ENCODE results near the gene NAT16. TPM values are rescaled to one million over a fixed set of nuclear protein-coding genes. Genes with fewer than 3 reads are reported as not detected.
A peak's percentile ranks its signal among the peaks of the same experiment; 100 is the strongest.

The NAT16 gene
- total and polyA plus RNA-seq, 2 of the 8 experiments (the other 6 are each of a cell fraction or from before 2014, with no cell fraction given), result 0.26 to 0.84 TPM

- ChIA-PET POLR2A (ENCODE audit: partially characterized antibody) (interaction anchor here (0.8 to 3.8 kb wide), 18 partner anchors 8 to 142 kb away, joined by 3 to 28 read pairs (median 6); partner anchors contain the start of genes CLDN15, FIS1 and VGF), CTCF (ENCODE audit: partially characterized antibody) (interaction anchor here (0.6 to 9.0 kb wide), 10 partner anchors 12 to 1214 kb away, joined by 3 to 79 read pairs (median 9); partner anchors contain the start of genes CLDN15 and FIS1)
- H4K8ac ChIP-seq (ENCODE audit: extremely low read depth, insufficient read depth, low read length), result no peak overlapping the region; the same call in 1 of the 2 replicates
- H3K4me1 ChIP-seq (replicated peaks in 1 of 4; ENCODE audit: control insufficient read depth in 3 of 4, insufficient read depth in 4 of 4, low read length in 3 of 4), result peaks cover 0 to 11% (median 7%) of the 10 kb centered on the region in 4 experiments; a peak in 5 of 7 replicates
- no peak overlapping the region for H3K4ac ChIP-seq (replicated peaks; ENCODE audit: insufficient read length, low read depth, low read length)
- no peak overlapping the region for H2BK12ac ChIP-seq (ENCODE audit: low read depth, low read length)
- peak; percentile 63 for TF ChIP-seq KDM4A (IDR thresholded peaks at IDR 0.05; ENCODE audit: low read depth, low read length, severe bottlenecking)
- TF ChIP-seq CBX8 (IDR thresholded peaks at IDR 0.05; ENCODE audit: borderline replicate concordance, low read depth, low read length), result no peak
- peak; percentile 41 for TF ChIP-seq ASH2L (IDR thresholded peaks at IDR 0.05; ENCODE audit: low read length)
- no peak overlapping the region for H2BK5ac ChIP-seq (ENCODE audit: low read depth, low read length)
- peak overlapping the region; percentile 44 for H4K91ac ChIP-seq (replicated peaks; ENCODE audit: insufficient read length, low read length)
- no peak overlapping the region; the same call in 1 of the 2 replicates for H3K18ac ChIP-seq (ENCODE audit: extremely low read depth, low read length)
- 5% methylated on average over 33 of the region's 34 CpGs; no CpG with 5 or more reads in 1 of the 2 experiments for WGBS, 2 experiments (ENCODE audit: extremely low coverage in 1 of 2, insufficient coverage in 1 of 2, insufficient read length in 1 of 2, insufficient replicate concordance in 2 of 2, low coverage in 1 of 2, low lambda C conversion rate in 2 of 2, missing lambda C conversion rate in 1 of 2)
- H2BK20ac ChIP-seq (ENCODE audit: low read length), result no peak overlapping the region
- peaks cover 2% of the 10 kb centered on the region; the same call in 1 of the 2 replicates for H3K79me1 ChIP-seq (ENCODE audit: low read depth, low read length)
- H2AFZ ChIP-seq (ENCODE audit: low read length), result no peak overlapping the region; the same call in 1 of the 2 replicates
- H3K36me3 ChIP-seq (ENCODE audit: control insufficient read depth in 2 of 4, insufficient read depth in 4 of 4, low read length in 3 of 4), result peaks cover 0 to 4% (median 0%) of the 10 kb centered on the region in 4 experiments; a peak in 1 of 8 replicates
- DNase-seq (ENCODE audit: low read depth in 1 of 2, low spot score in 2 of 2), result no peak
- peak overlapping the region in 2 of 4 experiments; percentile 25 to 26; a peak in 4 of 7 replicates for H3K9ac ChIP-seq (replicated peaks in 1 of 4; ENCODE audit: extremely low read depth in 1 of 4, low read depth in 3 of 4, low read length in 3 of 4)
- peak overlapping the region; percentile 72 for H2BK120ac ChIP-seq (replicated peaks; ENCODE audit: low read depth, low read length)
- H3K27ac ChIP-seq (ENCODE audit: low read depth, low read length), result no peak overlapping the region
- H4K5ac ChIP-seq (ENCODE audit: insufficient read length, low read depth, low read length), result peak overlapping the region; percentile 44
- H3K27me3 ChIP-seq (replicated peaks in 1 of 4; ENCODE audit: control insufficient read depth in 3 of 4, extremely low read depth in 1 of 4, insufficient read depth in 3 of 4, low read length in 3 of 4), result no peaks in the 10 kb centered on the region
- peaks cover 17% of the 10 kb centered on the region for H3K23me2 ChIP-seq (ENCODE audit: low read depth, low read length)
- H3K56ac ChIP-seq (replicated peaks; ENCODE audit: insufficient read length, low read depth, low read length), result peak overlapping the region; percentile 14
- H3K4me2 ChIP-seq (ENCODE audit: insufficient read depth in 1 of 2, low read depth in 2 of 2, low read length in 2 of 2), result peak overlapping the region; percentile 86 to 89
- no peak overlapping the region for H3K14ac ChIP-seq (ENCODE audit: insufficient read length)
- FAIRE-seq, result no peak
- peak overlapping the region; percentile 74 to 83 (median 78) for H3K4me3 ChIP-seq (ENCODE audit: extremely low read depth in 1 of 4, insufficient read depth in 2 of 4, low read depth in 3 of 4, low read length in 4 of 4)
- peaks cover 0 to 3% of the 10 kb centered on the region in 2 experiments for H4K20me1 ChIP-seq (replicated peaks in 1 of 2; ENCODE audit: control insufficient read depth in 1 of 2, insufficient read depth in 2 of 2, low read length in 2 of 2)
- H3K9me3 ChIP-seq (ENCODE audit: insufficient read depth in 2 of 2, low read depth in 1 of 2, low read length in 1 of 2), result no peaks in the 10 kb centered on the region
- peaks cover 0 to 6% of the 10 kb centered on the region in 2 experiments; a peak in 1 of 4 replicates for H3K79me2 ChIP-seq (ENCODE audit: control insufficient read depth in 1 of 2, insufficient read depth in 2 of 2, low read length in 2 of 2)
- H3K23ac ChIP-seq (ENCODE audit: insufficient read length), result no peak overlapping the region
- no peak overlapping the region for H2AK5ac ChIP-seq (ENCODE audit: low read depth, low read length)
- no peak overlapping the region for H2BK15ac ChIP-seq (ENCODE audit: low read length)
These were observed 36.8 kb upstream of the NAT16 start for GRCh38 chr7:101216860-101217387.

All from H1 (cell line).